B cell (primary cell): ENCODE results near the gene GNA14. TPM values are rescaled to one million over a fixed set of nuclear protein-coding genes. Genes with fewer than 3 reads are reported as not detected.

ENCODE experiments used
- ATAC-seq: fragments of 200-7000 bp; cut with Tn5 transposase; one replicate; pipeline ENCODE4 v1.10.0; 2021; ENCODE audit warnings: low read depth, mild to moderate bottlenecking, moderate number of reproducible peaks, moderate library complexity
- CTCF ChIA-PET: fragments of 350-600 bp; sonication (Branson Sonifier 250); formaldehyde crosslinking; loops from one replicate; lab custom pipeline; 2021; ENCODE audit warnings: antibody characterized with exemption, inconsistent platforms; lab: Charles Lee
- POLR2A ChIA-PET: fragments of 350-600 bp; sonication (Branson Sonifier 250); formaldehyde crosslinking; loops from one replicate; lab custom pipeline; 2021; ENCODE audit warnings: antibody characterized with exemption; lab: Charles Lee
- DNase-seq: peaks from one replicate; pipeline ENCODE4 v3.0.0; 2013
- H2AFZ ChIP-seq: 2 replicates; pipeline ENCODE4 v1.6.1; 2012; ENCODE audit warnings: mild to moderate bottlenecking, low read depth, low read length; ENCODE audit not compliant: insufficient read depth, poor library complexity, severe bottlenecking
- H3K27ac ChIP-seq, 2 donors: 1 replicate in 1 of 2; 2 replicates in 1 of 2; pipeline ENCODE4 v1.5.1; 2012 to 2013; ENCODE audit warnings: low read length in 2 of 2, mild to moderate bottlenecking in 2 of 2, moderate library complexity in 1 of 2
- H3K27me3 ChIP-seq, 4 experiments: fragments of 200-600 bp in 1 of 4; sonication (generic) in 1 of 4; replicated peaks in 1 of 4; 1 replicate in 2 of 4; 2 replicates in 2 of 4; pipeline versions ENCODE4 v1.6.1 to v1.7.0; 2013 to 2016; ENCODE audit warnings: low read length in 3 of 4, mild to moderate bottlenecking in 2 of 4, mixed read lengths in 1 of 4, moderate library complexity in 1 of 4; ENCODE audit not compliant: insufficient read depth in 4 of 4, control insufficient read depth in 3 of 4; ENCODE audit errors: control extremely low read depth in 1 of 4
- H3K36me3 ChIP-seq, 2 experiments: replicated peaks in 1 of 2; 1 replicate in 1 of 2; 2 replicates in 1 of 2; pipeline versions ENCODE4 v1.6.1 to v1.7.1; 2013; ENCODE audit warnings: low read length in 1 of 2; ENCODE audit not compliant: insufficient read depth in 2 of 2, control insufficient read depth in 1 of 2; ENCODE audit errors: control extremely low read depth in 1 of 2, extremely low read depth in 1 of 2
- H3K4me1 ChIP-seq, 2 donors: fragments of 200-600 bp in 1 of 2; sonication (generic) in 1 of 2; 1 replicate in 1 of 2; 2 replicates in 1 of 2; pipeline versions ENCODE4 v1.5.1 to v1.6.1; 2013 to 2017; ENCODE audit warnings: low read length in 2 of 2; ENCODE audit not compliant: control insufficient read depth in 2 of 2, insufficient read depth in 2 of 2
- H3K4me2 ChIP-seq: replicated peaks from 2 replicates; pipeline ENCODE3; 2012; ENCODE audit warnings: mild to moderate bottlenecking, low read depth, low read length; ENCODE audit not compliant: poor library complexity, severe bottlenecking
- H3K4me3 ChIP-seq, 5 experiments: fragments of 200-600 bp in 1 of 5; sonication (generic) in 1 of 5; 1 replicate in 3 of 5; 2 replicates in 2 of 5; pipeline versions ENCODE4 v1.5.1 to v1.7.0; 2011 to 2016; ENCODE audit warnings: low read length in 4 of 5, mild to moderate bottlenecking in 4 of 5, low read depth in 2 of 5, control low read depth in 1 of 5, moderate library complexity in 1 of 5; ENCODE audit not compliant: insufficient read depth in 1 of 5; ENCODE audit errors: control extremely low read depth in 1 of 5, extremely low read depth in 1 of 5
- H3K79me2 ChIP-seq: fragments of 200-600 bp; sonication (generic); one replicate; pipeline ENCODE4 v1.6.0; 2016; ENCODE audit warnings: low read length; ENCODE audit not compliant: control insufficient read depth, insufficient read depth
- H3K9ac ChIP-seq: fragments of 200-600 bp; sonication (generic); 2 replicates; pipeline ENCODE4 v1.6.1; 2017; ENCODE audit warnings: mild to moderate bottlenecking, low read length, moderate library complexity
- H3K9me3 ChIP-seq, 3 donors: one replicate each; pipeline versions ENCODE4 v1.6.1 to v1.7.1; 2013; ENCODE audit warnings: low read length in 2 of 3; ENCODE audit not compliant: control insufficient read depth in 2 of 3, insufficient read depth in 1 of 3; ENCODE audit errors: control extremely low read depth in 1 of 3
- H4K20me1 ChIP-seq: 2 replicates; pipeline ENCODE4 v1.6.0; 2012; ENCODE audit warnings: mild to moderate bottlenecking, low read length; ENCODE audit not compliant: insufficient read depth, control insufficient read depth, poor library complexity, severe bottlenecking
- H3K27ac Mint-ChIP-seq: one replicate; pipeline ENCODE4 v1.8.0; 2021; ENCODE audit warnings: mixed read lengths
- H3K27me3 Mint-ChIP-seq: one replicate; pipeline ENCODE4 v1.8.0; 2021; ENCODE audit warnings: mixed read lengths
- H3K4me1 Mint-ChIP-seq: one replicate; pipeline ENCODE4 v1.8.0; 2021; ENCODE audit warnings: mixed read lengths
- H3K4me3 Mint-ChIP-seq: one replicate; pipeline ENCODE4 v1.8.0; 2021; ENCODE audit warnings: mixed read lengths
- H3K9me3 Mint-ChIP-seq: one replicate; pipeline ENCODE4 v1.8.0; 2022; ENCODE audit warnings: mixed read lengths; ENCODE audit not compliant: insufficient read depth
- EZH2 ChIP-seq: IDR thresholded peaks from 2 replicates; pipeline ENCODE4 v1.6.1; 2012; ENCODE audit warnings: borderline replicate concordance, low read depth, mild to moderate bottlenecking, moderate library complexity, low read length; ENCODE audit not compliant: insufficient read depth, poor library complexity, severe bottlenecking
- WGBS: methylation state at CpG from one replicate; pipeline ENCODE4 v1.1.5; 2013; ENCODE audit warnings: missing lambda C conversion rate; ENCODE audit not compliant: insufficient coverage; 5-methylcytosine and 5-hydroxymethylcytosine counted together
- intact Hi-C: fragments of 100-400 bp; cut with micrococcal nuclease; formaldehyde crosslinking; loops from one replicate; pipeline ENCODE4 v1.10.0; 2022
- polyA plus RNA-seq: library from polyadenylated mRNA; depleted of rRNA; stranded (reverse); fragments of >200 nt; gene quantifications from 2 replicates; pipeline ENCODE4 v1.2.3, GENCODE V29; 2012
- total RNA-seq, 2 donors: library from RNA; stranded (reverse); fragments of 120-200 nt in 1 of 2; gene quantifications; 1 replicate in 1 of 2; 2 replicates in 1 of 2; pipeline versions ENCODE4 v1.2.3 to v1.2.4, GENCODE V29; 2013 to 2022
- TF ChIP-seq, protein P1 (sequence below): fragments of 200-600 bp; IDR thresholded peaks from one replicate; pipeline ENCODE4 v1.8.0; 2022; ENCODE audit warnings: antibody characterized with exemption, mild to moderate bottlenecking

The GNA14 gene
- total and polyA plus RNA-seq, 2 donors (not counting 1 experiment from before 2014, with no cell fraction given), result not detected

DNA sequence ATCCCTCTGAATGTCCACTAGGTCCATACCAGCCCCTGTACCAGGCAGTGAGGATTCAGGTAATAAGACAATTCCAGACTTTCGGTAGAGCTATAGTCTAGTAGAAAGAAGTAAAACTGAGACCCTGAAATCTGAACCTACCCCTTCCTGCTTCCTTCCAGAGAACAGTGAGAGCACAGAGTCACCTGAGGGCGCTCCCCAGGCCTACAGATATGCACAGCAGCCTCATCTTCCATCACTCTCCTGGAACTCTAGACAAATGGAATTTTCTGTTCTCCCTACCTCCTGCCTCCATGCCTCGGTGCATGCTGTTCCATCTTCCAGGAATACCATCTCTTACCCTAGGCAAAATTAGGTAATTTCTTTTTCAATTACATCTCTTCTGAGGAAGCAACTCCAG lies 3.1 kb upstream of the GNA14 start:
- no peak overlapping the region for H3K27ac Mint-ChIP-seq
- H3K9me3 ChIP-seq, result peaks cover 0 to 5% (median 0%) of the 10 kb centered on the region in 3 donors
- H3K4me1 Mint-ChIP-seq, result peaks cover 6% of the 10 kb centered on the region
- no peak overlapping the region for H3K27ac ChIP-seq
- H3K4me1 ChIP-seq, result peaks cover 3 to 13% of the 10 kb centered on the region in 2 donors
- peaks cover 22% of the 10 kb centered on the region for H3K27me3 Mint-ChIP-seq
- H3K4me3 ChIP-seq, result no peak overlapping the region
- ATAC-seq (no peak), DNase-seq (no peak)
- ChIA-PET POLR2A (no interaction called here), CTCF (no interaction called here)
- TF ChIP-seq, protein P1, sequence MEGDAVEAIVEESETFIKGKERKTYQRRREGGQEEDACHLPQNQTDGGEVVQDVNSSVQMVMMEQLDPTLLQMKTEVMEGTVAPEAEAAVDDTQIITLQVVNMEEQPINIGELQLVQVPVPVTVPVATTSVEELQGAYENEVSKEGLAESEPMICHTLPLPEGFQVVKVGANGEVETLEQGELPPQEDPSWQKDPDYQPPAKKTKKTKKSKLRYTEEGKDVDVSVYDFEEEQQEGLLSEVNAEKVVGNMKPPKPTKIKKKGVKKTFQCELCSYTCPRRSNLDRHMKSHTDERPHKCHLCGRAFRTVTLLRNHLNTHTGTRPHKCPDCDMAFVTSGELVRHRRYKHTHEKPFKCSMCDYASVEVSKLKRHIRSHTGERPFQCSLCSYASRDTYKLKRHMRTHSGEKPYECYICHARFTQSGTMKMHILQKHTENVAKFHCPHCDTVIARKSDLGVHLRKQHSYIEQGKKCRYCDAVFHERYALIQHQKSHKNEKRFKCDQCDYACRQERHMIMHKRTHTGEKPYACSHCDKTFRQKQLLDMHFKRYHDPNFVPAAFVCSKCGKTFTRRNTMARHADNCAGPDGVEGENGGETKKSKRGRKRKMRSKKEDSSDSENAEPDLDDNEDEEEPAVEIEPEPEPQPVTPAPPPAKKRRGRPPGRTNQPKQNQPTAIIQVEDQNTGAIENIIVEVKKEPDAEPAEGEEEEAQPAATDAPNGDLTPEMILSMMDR, result no peak
- no peak for TF ChIP-seq EZH2
- H3K4me2 ChIP-seq, result no peak overlapping the region
- intact Hi-C loops, result no loop called here
- no peak overlapping the region for H3K4me3 Mint-ChIP-seq
- no peak overlapping the region for H3K9ac ChIP-seq
- no peaks in the 10 kb centered on the region for H3K79me2 ChIP-seq
- H3K36me3 ChIP-seq, result no peaks in the 10 kb centered on the region
- H3K9me3 Mint-ChIP-seq, result no peaks in the 10 kb centered on the region
- no peak overlapping the region for H2AFZ ChIP-seq
- peaks cover 0 to 24% (median 6%) of the 10 kb centered on the region in 4 experiments for H3K27me3 ChIP-seq
- 86% methylated on average over 2 of the region's 3 CpGs for WGBS
- H4K20me1 ChIP-seq, result no peaks in the 10 kb centered on the region

GRCh38 chr9:77649109-77649812 lies 1.1 kb upstream of the GNA14 start:
- peaks cover 3 to 13% of the 10 kb centered on the region in 2 donors for H3K4me1 ChIP-seq
- Mint-ChIP-seq H3K27me3 (peaks cover 32% of the 10 kb centered on the region), H3K9me3 (no peaks in the 10 kb centered on the region), H3K27ac (no peak overlapping the region), H3K4me1 (peaks cover 6% of the 10 kb centered on the region), H3K4me3 (no peak overlapping the region)
- no peak overlapping the region for H3K9ac ChIP-seq
- H3K79me2 ChIP-seq, result no peaks in the 10 kb centered on the region
- H3K36me3 ChIP-seq, result no peaks in the 10 kb centered on the region
- intact Hi-C loops, result no loop called here
- H2AFZ ChIP-seq, result no peak overlapping the region
- peaks cover 0 to 27% (median 9%) of the 10 kb centered on the region in 4 experiments for H3K27me3 ChIP-seq
- H3K9me3 ChIP-seq, result peaks cover 0 to 5% (median 0%) of the 10 kb centered on the region in 3 donors
- no peak overlapping the region for H3K27ac ChIP-seq
- no peak overlapping the region for H3K4me3 ChIP-seq
- ChIA-PET POLR2A (no interaction called here), CTCF (no interaction called here)
- H3K4me2 ChIP-seq, result no peak overlapping the region
- ATAC-seq (no peak), DNase-seq (no peak)
- 100% methylated on average over 3 of the region's 10 CpGs for WGBS
- TF ChIP-seq EZH2, result no peak
- TF ChIP-seq, protein P1, result no peak
- no peaks in the 10 kb centered on the region for H4K20me1 ChIP-seq
